MCF 10A (cell line): ENCODE data around the gene ASAP2. TPM values are rescaled to one million over a fixed set of nuclear protein-coding genes. Genes with fewer than 3 reads are reported as not detected.

Source experiments
- BruUV-seq: library from RNA; stranded (reverse); fragments of 400-500 nt; replicated peaks from 2 replicates; lab custom pipeline; 2021; lab: Mats Ljungman, UMichigan
- CTCF ChIA-PET: fragments of 300-600 bp; sonication (Branson Sonifier 250); formaldehyde crosslinking; extraction: SDS; loops from one replicate; lab custom pipeline; 2021; ENCODE audit warnings: antibody characterized with exemption, inconsistent platforms; lab: Yijun Ruan, JAX
- POLR2A ChIA-PET: fragments of 300-600, 350-650 bp; sonication (Branson Sonifier 250); formaldehyde crosslinking; extraction: SDS; loops from one replicate; lab custom pipeline; 2020; ENCODE audit warnings: antibody characterized with exemption, inconsistent platforms; lab: Yijun Ruan, JAX
- DNase-seq: peaks from one replicate; pipeline ENCODE4 v3.0.0-alpha.2; 2018; ENCODE audit not compliant: unreplicated experiment
- H3K27ac Mint-ChIP-seq: one replicate; pipeline ENCODE4 v1.8.0; 2022; ENCODE audit warnings: mild to moderate bottlenecking, low read depth, mixed read lengths; ENCODE audit not compliant: unreplicated experiment
- H3K27me3 Mint-ChIP-seq: one replicate; pipeline ENCODE4 v1.8.0; 2022; ENCODE audit warnings: mixed read lengths; ENCODE audit not compliant: insufficient read depth, unreplicated experiment
- H3K36me3 Mint-ChIP-seq: one replicate; pipeline ENCODE4 v1.8.0; 2022; ENCODE audit warnings: mild to moderate bottlenecking, moderate library complexity, mixed read lengths; ENCODE audit not compliant: insufficient read depth, unreplicated experiment
- H3K4me1 Mint-ChIP-seq: one replicate; pipeline ENCODE4 v1.8.0; 2022; ENCODE audit warnings: mixed read lengths; ENCODE audit not compliant: insufficient read depth, unreplicated experiment
- H3K4me3 Mint-ChIP-seq: one replicate; pipeline ENCODE4 v1.8.0; 2022; ENCODE audit warnings: mild to moderate bottlenecking, moderate library complexity, mixed read lengths; ENCODE audit not compliant: unreplicated experiment
- H3K9me3 Mint-ChIP-seq: one replicate; pipeline ENCODE4 v1.8.0; 2022; ENCODE audit warnings: mixed read lengths; ENCODE audit not compliant: unreplicated experiment
- CTCF ChIP-seq: fragments of 200-600 bp; IDR thresholded peaks from one replicate; pipeline ENCODE4 v1.8.0; 2022; ENCODE audit warnings: antibody characterized with exemption, mild to moderate bottlenecking; ENCODE audit not compliant: unreplicated experiment
- intact Hi-C: fragments of 100-400 bp; cut with micrococcal nuclease; formaldehyde crosslinking; loops from 2 replicates; pipeline ENCODE4 v1.14.1; 2022
- total RNA-seq: library from RNA; stranded (reverse); gene quantifications from 2 replicates; pipeline ENCODE4 v1.2.3, GENCODE V29; 2022

The ASAP2 gene
- total RNA-seq, 1 experiment from 2014 or later = 80.8 TPM

DNA sequence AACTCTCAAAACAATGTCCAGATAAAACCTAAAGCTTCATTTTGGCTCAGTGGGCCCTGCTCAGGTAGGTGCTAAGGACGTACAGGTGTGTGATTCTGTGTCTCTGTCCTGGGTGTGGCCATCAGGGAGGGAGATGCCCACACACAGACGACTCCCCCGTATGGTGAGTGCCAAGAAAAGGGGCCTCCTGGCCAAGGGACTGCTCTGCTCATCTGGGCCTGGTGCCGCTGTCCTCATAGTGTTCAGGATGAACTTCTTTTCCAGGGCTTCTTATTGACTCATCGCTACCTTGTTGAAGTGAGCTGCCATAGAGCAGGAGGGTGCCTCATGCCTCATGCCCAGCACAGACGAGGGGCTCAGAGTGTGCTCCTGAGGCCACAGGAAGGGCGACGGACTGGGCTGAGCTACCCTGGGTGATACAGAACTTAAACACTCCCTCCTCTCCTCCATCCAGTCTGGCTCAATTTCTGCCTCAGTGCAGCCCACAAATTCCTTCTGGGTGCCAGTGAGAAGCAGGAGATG lies 158.9 kb downstream of the ASAP2 start:
- ChIA-PET CTCF (interaction anchor here (0.5 to 0.6 kb wide), 2 partner anchors 39 to 91 kb away, joined by 3 read pairs; no protein-coding TSS in a partner anchor), POLR2A (interaction anchor here (1.7 kb wide), 1 partner anchor 24 kb away, joined by 5 read pairs; no protein-coding TSS in a partner anchor)
- DNase-seq = no peak
- no peak for TF ChIP-seq CTCF
- intact Hi-C loops = no loop called here
- Mint-ChIP-seq H3K9me3 (no peaks in the 10 kb centered on the region), H3K27me3 (no peaks in the 10 kb centered on the region), H3K4me1 (no peaks in the 10 kb centered on the region), H3K4me3 (no peak overlapping the region), H3K36me3 (peaks cover 98% of the 10 kb centered on the region), H3K27ac (peak overlapping the region; percentile 54)
- no TSS peak for BruUV-seq

DNA sequence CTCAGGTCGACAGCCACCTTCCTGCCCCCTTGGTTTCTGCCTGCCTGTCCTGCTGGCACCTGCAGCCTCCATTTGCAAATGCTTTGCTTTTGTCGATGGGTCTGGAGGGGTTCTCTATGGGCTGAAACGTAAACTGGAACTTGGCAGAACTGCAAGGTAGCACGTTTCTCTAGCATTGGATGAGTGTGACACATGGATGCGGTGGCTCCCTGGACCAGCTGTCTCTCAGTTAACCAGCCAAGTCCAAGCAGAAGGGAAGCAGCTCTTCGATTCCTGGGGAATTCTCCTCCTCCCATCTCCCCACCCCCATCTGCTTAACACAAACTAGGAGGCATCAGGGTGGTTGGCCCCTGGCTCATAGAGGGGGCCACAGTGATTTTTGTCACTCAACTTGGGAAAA lies 159.4 kb downstream of the ASAP2 start:
- peak overlapping the region; percentile 54 for H3K27ac Mint-ChIP-seq
- H3K9me3 Mint-ChIP-seq = no peaks in the 10 kb centered on the region
- DNase-seq = no peak
- POLR2A ChIA-PET = interaction anchor here (0.9 to 1.7 kb wide), 2 partner anchors 10 to 24 kb away, joined by 3 to 5 read pairs; no protein-coding TSS in a partner anchor
- no peak overlapping the region for H3K4me3 Mint-ChIP-seq
- intact Hi-C loops = no loop called here
- TF ChIP-seq CTCF = no peak
- no peaks in the 10 kb centered on the region for H3K27me3 Mint-ChIP-seq
- CTCF ChIA-PET = no interaction called here
- no TSS peak for BruUV-seq
- peaks cover 98% of the 10 kb centered on the region for H3K36me3 Mint-ChIP-seq
- H3K4me1 Mint-ChIP-seq = peaks cover under 1% of the 10 kb centered on the region

- no peak for TF ChIP-seq CTCF
- Mint-ChIP-seq H3K4me3 (no peak overlapping the region), H3K27ac (peak overlapping the region; percentile 31), H3K27me3 (no peaks in the 10 kb centered on the region), H3K9me3 (no peaks in the 10 kb centered on the region), H3K4me1 (peaks cover 4% of the 10 kb centered on the region), H3K36me3 (peaks cover 85% of the 10 kb centered on the region)
- CTCF ChIA-PET = interaction anchor here (0.6 to 1.7 kb wide), 9 partner anchors 11 to 227 kb away, joined by 3 to 7 read pairs (median 3); no protein-coding TSS in a partner anchor
- intact Hi-C loops = no loop called here
- POLR2A ChIA-PET = interaction anchor here (0.9 to 1.9 kb wide), 2 partner anchors 11 to 12 kb away, joined by 3 to 6 read pairs; no protein-coding TSS in a partner anchor
- no peak for DNase-seq
- no TSS peak for BruUV-seq
Measured at GRCh38 chr2:9370746-9371145, 164.1 kb downstream of the ASAP2 start.

DNA sequence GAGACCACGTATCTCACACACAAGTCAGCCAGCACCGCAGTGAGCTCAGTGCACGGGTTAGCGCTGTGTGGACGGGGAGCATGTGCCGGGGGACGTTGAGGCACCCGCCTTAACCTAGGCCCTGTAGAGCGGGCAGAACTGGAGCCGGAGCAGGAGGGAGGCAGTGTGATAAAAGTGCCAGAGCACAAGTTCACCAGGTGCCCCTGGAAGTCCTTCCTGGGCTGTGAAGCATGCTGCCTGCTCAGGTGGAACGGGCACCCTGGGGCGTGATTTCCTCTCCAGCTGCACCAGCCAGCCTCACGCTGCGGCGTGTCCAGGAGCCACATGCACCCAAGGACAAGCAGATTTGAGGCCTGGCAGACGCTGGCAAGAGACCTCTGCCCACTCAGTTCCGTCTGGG lies 166.4 kb downstream of the ASAP2 start:
- TF ChIP-seq CTCF = no peak
- H3K9me3 Mint-ChIP-seq = no peaks in the 10 kb centered on the region
- H3K4me3 Mint-ChIP-seq = no peak overlapping the region
- ChIA-PET POLR2A (no interaction called here), CTCF (interaction anchor here (1.5 kb wide), 1 partner anchor 13 kb away, joined by 3 read pairs; no protein-coding TSS in a partner anchor)
- H3K4me1 Mint-ChIP-seq = peaks cover 4% of the 10 kb centered on the region
- peaks cover 77% of the 10 kb centered on the region for H3K36me3 Mint-ChIP-seq
- no TSS peak for BruUV-seq
- DNase-seq = no peak
- H3K27ac Mint-ChIP-seq = no peak overlapping the region
- intact Hi-C loops = no loop called here
- H3K27me3 Mint-ChIP-seq = no peaks in the 10 kb centered on the region
